GM12873 (cell line): ENCODE measurements around the gene FAM161B.

Experiments used
- CTCF ChIP-seq: IDR thresholded peaks from 2 replicates; pipeline ENCODE4 v1.5.1; 2012; ENCODE audit warnings: low read depth, mild to moderate bottlenecking, moderate library complexity, low read length, control low read depth; ENCODE audit not compliant: insufficient read depth; ENCODE audit errors: missing control alignments

Gene FAM161B

DNA sequence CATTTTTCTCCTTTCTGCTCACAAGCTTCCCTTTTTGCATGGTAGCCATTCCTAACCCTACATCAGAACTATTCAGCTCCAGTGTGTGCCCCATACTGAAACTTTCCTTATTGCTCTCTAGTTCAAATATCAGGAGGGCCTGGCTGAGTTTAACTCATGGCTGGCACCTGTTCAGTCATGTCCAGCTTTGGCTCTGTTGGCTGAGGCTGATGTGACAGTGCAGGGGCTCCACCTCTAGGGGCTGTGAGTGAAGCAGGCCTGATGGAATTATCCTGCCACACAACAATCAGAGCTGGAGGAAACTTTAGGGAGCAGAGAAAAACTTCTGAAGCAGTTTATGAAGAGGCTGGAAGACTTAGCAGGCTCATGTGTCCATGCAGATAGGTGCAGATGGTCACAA, 8.7 kb upstream of the FAM161B start:
- no peak for TF ChIP-seq CTCF

DNA sequence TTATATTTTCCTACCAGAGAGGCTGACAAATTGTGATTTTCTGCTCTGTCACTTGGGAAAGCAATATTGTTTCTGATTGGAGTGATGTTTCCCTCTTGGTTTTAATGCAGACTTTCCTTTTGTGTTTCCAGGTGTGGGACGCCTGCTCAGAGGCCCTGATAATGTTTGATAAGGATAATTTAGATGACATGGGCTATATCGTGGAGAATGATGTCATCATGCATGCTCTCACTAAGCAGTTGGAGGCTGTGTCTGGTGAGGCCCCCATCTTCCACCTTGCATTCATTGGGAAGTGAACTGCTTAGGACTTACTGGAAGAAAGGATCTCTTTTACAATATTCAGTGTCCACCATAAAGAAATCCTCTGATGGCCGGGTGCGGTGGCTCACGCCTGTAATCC, 5.8 kb upstream of the FAM161B start:
- no peak for TF ChIP-seq CTCF

DNA sequence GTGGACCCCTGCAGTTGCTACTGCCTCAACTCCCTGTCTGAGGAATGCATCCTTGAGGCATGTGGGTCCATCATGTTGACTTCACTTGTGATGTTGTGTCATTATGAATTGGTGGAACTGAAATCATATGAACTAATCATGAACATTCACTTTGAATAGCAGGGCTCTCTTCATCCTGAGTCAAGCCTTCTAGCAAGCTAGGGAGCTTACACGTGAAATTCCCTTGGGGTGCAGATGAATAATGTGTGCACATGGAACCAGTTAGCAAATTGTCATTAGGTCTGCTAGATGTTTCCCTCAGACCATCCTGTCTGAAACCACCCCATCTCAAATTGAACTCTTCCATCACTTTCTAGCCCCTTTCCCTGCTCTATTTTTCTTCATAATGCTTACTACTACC, 3.8 kb upstream of the FAM161B start:
- TF ChIP-seq CTCF, result no peak

DNA sequence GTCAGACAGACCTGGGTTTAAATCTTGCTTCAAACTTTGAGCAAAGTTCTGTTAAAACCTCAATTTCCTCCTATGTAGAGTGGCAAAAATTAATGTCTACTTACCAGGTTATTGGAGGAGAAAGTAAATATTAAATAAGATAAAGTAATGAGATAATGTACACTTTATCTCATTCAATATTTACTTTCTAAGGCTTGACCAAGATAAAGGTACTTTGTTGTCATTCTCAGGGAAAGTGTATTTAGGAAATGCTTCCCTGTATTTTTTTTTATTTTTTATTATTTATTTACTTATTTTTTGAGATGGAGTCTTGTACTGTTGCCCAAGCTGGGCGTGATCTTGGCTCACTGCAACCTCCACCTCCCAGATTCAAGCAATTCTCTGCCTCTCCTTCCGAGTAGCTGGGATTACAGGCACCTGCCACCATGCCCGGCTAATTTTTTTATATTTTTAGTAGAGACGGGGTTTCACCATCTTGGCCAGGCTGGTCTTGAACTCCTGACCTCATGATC, 4.7 kb downstream of the FAM161B start:
- TF ChIP-seq CTCF, result no peak

GRCh38 chr14:73944432-73945158, 5.3 kb downstream of the FAM161B start:
- no peak for TF ChIP-seq CTCF

GRCh38 chr14:73943083-73943482, 6.8 kb downstream of the FAM161B start:
- no peak for TF ChIP-seq CTCF

DNA sequence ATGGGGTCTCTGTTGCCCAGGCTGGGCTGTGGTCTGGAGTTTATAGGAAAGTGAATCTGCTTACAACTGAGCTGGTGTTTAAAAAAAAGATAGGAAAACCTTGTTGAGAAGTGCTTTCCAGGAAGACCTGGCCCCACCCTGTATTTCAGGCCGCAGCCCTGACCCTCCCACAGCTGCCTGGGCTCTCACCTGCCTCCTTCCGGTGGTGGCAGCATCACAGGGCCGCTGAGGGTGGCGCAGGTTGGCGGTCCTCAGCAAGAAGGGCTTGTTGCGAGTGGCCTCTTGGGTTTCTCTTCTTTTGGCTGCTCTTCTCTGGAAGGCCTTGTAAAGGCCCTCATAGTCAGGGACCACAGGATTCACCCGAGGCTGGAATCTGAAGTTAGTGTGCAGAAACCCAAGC, 7.7 kb downstream of the FAM161B start:
- TF ChIP-seq CTCF, result no peak
